H9 (cell line): ENCODE data around the gene TGDS. TPM values are rescaled to one million over a fixed set of nuclear protein-coding genes. Genes with fewer than 3 reads are reported as not detected.

Source experiments
- DNase-seq: peaks from one replicate; pipeline ENCODE4 v3.0.0-alpha.2; 2017
- H2AFZ ChIP-seq: one replicate; pipeline ENCODE4 v1.6.1; 2013; ENCODE audit warnings: mild to moderate bottlenecking, low read length, control low read depth, moderate library complexity
- H2AK5ac ChIP-seq: 2 replicates; pipeline ENCODE4 v1.6.1; 2013; ENCODE audit warnings: low read length, control low read depth, mixed read lengths; ENCODE audit not compliant: insufficient read length
- H2BK120ac ChIP-seq: one replicate; pipeline ENCODE4 v1.6.1; 2013; ENCODE audit warnings: low read depth, mild to moderate bottlenecking, low read length, control low read depth, inconsistent platforms; ENCODE audit not compliant: poor library complexity, severe bottlenecking
- H2BK12ac ChIP-seq: 2 replicates; pipeline ENCODE4 v1.6.1; 2013; ENCODE audit warnings: low read length, control low read depth, mixed read lengths, low read depth; ENCODE audit not compliant: insufficient read length
- H2BK15ac ChIP-seq: 2 replicates; pipeline ENCODE4 v1.6.1; 2013; ENCODE audit warnings: low read depth, low read length, control low read depth
- H2BK20ac ChIP-seq: one replicate; pipeline ENCODE4 v1.6.1; 2013; ENCODE audit warnings: low read depth, mild to moderate bottlenecking, low read length, control low read depth, inconsistent platforms; ENCODE audit not compliant: poor library complexity, severe bottlenecking
- H2BK5ac ChIP-seq: 2 replicates; pipeline ENCODE4 v1.6.1; 2013; ENCODE audit warnings: low read length, control low read depth, mixed read lengths; ENCODE audit not compliant: insufficient read length
- H3K14ac ChIP-seq: 2 replicates; pipeline ENCODE4 v1.6.1; 2013; ENCODE audit warnings: low read length, control low read depth; ENCODE audit not compliant: insufficient read depth
- H3K18ac ChIP-seq: 2 replicates; pipeline ENCODE4 v1.6.1; 2013; ENCODE audit warnings: low read depth, mild to moderate bottlenecking, mixed read lengths, low read length, control low read depth; ENCODE audit not compliant: insufficient read length
- H3K23ac ChIP-seq: 2 replicates; pipeline ENCODE4 v1.6.1; 2013; ENCODE audit warnings: low read length, control low read depth, mixed read lengths, low read depth; ENCODE audit not compliant: insufficient read length
- H3K23me2 ChIP-seq: 2 replicates; pipeline ENCODE4 v1.6.1; 2013; ENCODE audit warnings: low read depth, mild to moderate bottlenecking, mixed read lengths, low read length, control low read depth; ENCODE audit not compliant: insufficient read length, poor library complexity, severe bottlenecking
- H3K27ac ChIP-seq: 2 replicates; pipeline ENCODE4 v1.5.1; 2013; ENCODE audit warnings: low read length, control low read depth, mixed read lengths, low read depth; ENCODE audit not compliant: insufficient read length
- H3K27me3 ChIP-seq: 2 replicates; pipeline ENCODE4 v1.6.1; 2013; ENCODE audit warnings: low read length, control low read depth, inconsistent platforms; ENCODE audit not compliant: insufficient read depth
- H3K4ac ChIP-seq: 2 replicates; pipeline ENCODE4 v1.6.1; 2013; ENCODE audit warnings: low read depth, mild to moderate bottlenecking, control low read depth, inconsistent platforms, low read length, moderate library complexity
- H3K4me1 ChIP-seq: 2 replicates; pipeline ENCODE4 v1.6.1; 2013; ENCODE audit warnings: low read length, control low read depth, inconsistent platforms; ENCODE audit not compliant: insufficient read depth
- H3K4me2 ChIP-seq: 2 replicates; pipeline ENCODE4 v1.6.1; 2013; ENCODE audit warnings: low read length, control low read depth, mixed read lengths; ENCODE audit not compliant: insufficient read length, insufficient read depth
- H3K56ac ChIP-seq: 2 replicates; pipeline ENCODE4 v1.6.1; 2013; ENCODE audit warnings: low read depth, mild to moderate bottlenecking, mixed read lengths, low read length, control low read depth; ENCODE audit not compliant: insufficient read length
- H3K79me1 ChIP-seq: 2 replicates; pipeline ENCODE4 v1.6.1; 2013; ENCODE audit warnings: low read depth, mild to moderate bottlenecking, moderate library complexity, low read length, control low read depth, inconsistent platforms; ENCODE audit not compliant: insufficient read depth, poor library complexity, severe bottlenecking
- H3K79me2 ChIP-seq: 2 replicates; pipeline ENCODE4 v1.6.1; 2013; ENCODE audit warnings: low read length, control low read depth, inconsistent platforms; ENCODE audit not compliant: insufficient read depth
- H3K9ac ChIP-seq: 2 replicates; pipeline ENCODE4 v1.6.1; 2013; ENCODE audit warnings: low read length, control low read depth, mixed read lengths; ENCODE audit not compliant: insufficient read length; ENCODE audit errors: extremely low read depth
- H3K9me3 ChIP-seq: one replicate; pipeline ENCODE4 v1.6.1; 2013; ENCODE audit warnings: low read depth, low read length, inconsistent platforms; ENCODE audit not compliant: control insufficient read depth
- H3T11ph ChIP-seq: one replicate; pipeline ENCODE4 v1.6.1; 2013; ENCODE audit warnings: mild to moderate bottlenecking, low read length, control low read depth, inconsistent platforms
- H4K20me1 ChIP-seq: one replicate; pipeline ENCODE4 v1.6.1; 2013; ENCODE audit not compliant: control insufficient read depth, insufficient read length, insufficient read depth
- H4K5ac ChIP-seq: 2 replicates; pipeline ENCODE4 v1.6.1; 2013; ENCODE audit warnings: low read depth, mild to moderate bottlenecking, mixed read lengths, low read length, control low read depth; ENCODE audit not compliant: insufficient read length
- H4K8ac ChIP-seq: replicated peaks from 2 replicates; pipeline ENCODE4 v1.6.1; 2013; ENCODE audit warnings: low read length, control low read depth, mixed read lengths, low read depth; ENCODE audit not compliant: insufficient read length
- H4K91ac ChIP-seq: 2 replicates; pipeline ENCODE4 v1.6.1; 2013; ENCODE audit warnings: low read depth, mild to moderate bottlenecking, moderate library complexity, mixed read lengths, low read length, control low read depth; ENCODE audit not compliant: insufficient read length
- H3K27ac Mint-ChIP-seq, 3 experiments: 2 replicates in 2 of 3; 3 replicates in 1 of 3; pipeline ENCODE4 v1.8.0; 2020 to 2021; ENCODE audit warnings: mixed read lengths in 3 of 3, mild to moderate bottlenecking in 1 of 3, moderate library complexity in 1 of 3
- H3K27me3 Mint-ChIP-seq: 2 replicates; pipeline ENCODE4 v1.8.0; 2021; ENCODE audit warnings: low read depth, mild to moderate bottlenecking, moderate library complexity, mixed read lengths
- H3K36me3 Mint-ChIP-seq, 3 experiments: 2 replicates in 2 of 3; 3 replicates in 1 of 3; pipeline ENCODE4 v1.8.0; 2020 to 2021; ENCODE audit warnings: low read depth in 3 of 3, mixed read lengths in 3 of 3; ENCODE audit not compliant: insufficient read depth in 1 of 3
- H3K4me1 Mint-ChIP-seq, 2 experiments: 2 replicates each; pipeline ENCODE4 v1.8.0; 2020; ENCODE audit warnings: mixed read lengths in 2 of 2
- H3K4me3 Mint-ChIP-seq, 2 experiments: 2 replicates in 1 of 2; 3 replicates in 1 of 2; pipeline ENCODE4 v1.8.0; 2020 to 2021; ENCODE audit warnings: mild to moderate bottlenecking in 2 of 2, mixed read lengths in 2 of 2, moderate library complexity in 1 of 2
- H3K9me3 Mint-ChIP-seq, 2 experiments: 2 replicates in 1 of 2; 3 replicates in 1 of 2; pipeline ENCODE4 v1.8.0; 2020; ENCODE audit warnings: mild to moderate bottlenecking in 2 of 2, mixed read lengths in 2 of 2, moderate library complexity in 1 of 2
- whole genome bisulfite sequencing: extraction: QIAGEN DNeasy Blood & Tissue Kit; methylation state at CpG from one replicate; pipeline ENCODE4 v1.1.7; 2013; ENCODE audit warnings: missing lambda C conversion rate, low lambda C conversion rate, mixed read lengths; ENCODE audit not compliant: insufficient read length; ENCODE audit errors: extremely low coverage; 5-methylcytosine and 5-hydroxymethylcytosine counted together
- total RNA-seq: library from RNA; stranded (reverse); gene quantifications from 2 replicates; pipeline ENCODE4 v1.2.1, GENCODE V29; 2021
- TF ChIP-seq, protein P1 (sequence below): fragments of 200-600 bp; sonication (generic); conservative IDR thresholded peaks from 3 replicates; pipeline ENCODE4 v1.8.0; 2021; ENCODE audit warnings: antibody characterized with exemption, mild to moderate bottlenecking

TGDS gene
- total RNA-seq, 1 experiment from 2014 or later, result 13.9 TPM

DNA sequence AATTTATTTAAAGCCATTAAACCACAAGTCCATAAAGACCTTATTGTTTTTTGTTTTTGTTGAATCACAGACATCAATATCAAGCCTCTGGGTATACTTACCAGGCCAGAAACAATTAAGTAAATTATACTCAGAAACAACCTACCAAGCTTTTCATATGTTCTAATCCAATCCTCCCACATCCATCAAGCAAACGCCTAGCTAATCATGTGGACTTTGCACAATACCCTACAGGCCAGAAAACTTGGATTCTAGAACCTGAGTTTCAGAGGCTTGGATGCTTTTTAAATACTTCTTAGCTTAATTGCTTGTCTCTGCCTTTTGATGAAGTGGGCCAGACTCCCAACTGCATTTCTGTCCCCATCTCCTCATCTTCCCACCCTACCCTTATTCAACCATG lies 39.9 kb downstream of the TGDS start:
- Histone ChIP-seq H2AK5ac (no peak overlapping the region), H2BK15ac (no peak overlapping the region), H3K27ac (no peak overlapping the region), H3K9ac (no peak overlapping the region), H2BK120ac (no peak overlapping the region), H4K5ac (no peak overlapping the region), H3K18ac (no peak overlapping the region), H2BK20ac (no peak overlapping the region), H3K79me2 (no peaks in the 10 kb centered on the region), H3K23me2 (no peaks in the 10 kb centered on the region), H3K56ac (no peak overlapping the region), H3T11ph (no peak overlapping the region), H3K4me1 (no peaks in the 10 kb centered on the region), H3K27me3 (no peaks in the 10 kb centered on the region), H3K79me1 (no peaks in the 10 kb centered on the region), H3K4me2 (no peak overlapping the region), H2AFZ (no peak overlapping the region), H2BK12ac (no peak overlapping the region), H4K91ac (no peak overlapping the region), H3K14ac (no peak overlapping the region), H2BK5ac (no peak overlapping the region), H3K4ac (no peak overlapping the region), H3K23ac (no peak overlapping the region), H4K20me1 (no peaks in the 10 kb centered on the region), H3K9me3 (no peaks in the 10 kb centered on the region), H4K8ac (no peak overlapping the region)
- no peak for DNase-seq
- no peak overlapping the region for H3K27ac Mint-ChIP-seq
- no peaks in the 10 kb centered on the region for H3K9me3 Mint-ChIP-seq
- H3K27me3 Mint-ChIP-seq, result no peaks in the 10 kb centered on the region; the same call in none of the 2 replicates
- H3K4me1 Mint-ChIP-seq, result no peaks in the 10 kb centered on the region; a peak in 2 of 4 replicates
- TF ChIP-seq, protein P1, sequence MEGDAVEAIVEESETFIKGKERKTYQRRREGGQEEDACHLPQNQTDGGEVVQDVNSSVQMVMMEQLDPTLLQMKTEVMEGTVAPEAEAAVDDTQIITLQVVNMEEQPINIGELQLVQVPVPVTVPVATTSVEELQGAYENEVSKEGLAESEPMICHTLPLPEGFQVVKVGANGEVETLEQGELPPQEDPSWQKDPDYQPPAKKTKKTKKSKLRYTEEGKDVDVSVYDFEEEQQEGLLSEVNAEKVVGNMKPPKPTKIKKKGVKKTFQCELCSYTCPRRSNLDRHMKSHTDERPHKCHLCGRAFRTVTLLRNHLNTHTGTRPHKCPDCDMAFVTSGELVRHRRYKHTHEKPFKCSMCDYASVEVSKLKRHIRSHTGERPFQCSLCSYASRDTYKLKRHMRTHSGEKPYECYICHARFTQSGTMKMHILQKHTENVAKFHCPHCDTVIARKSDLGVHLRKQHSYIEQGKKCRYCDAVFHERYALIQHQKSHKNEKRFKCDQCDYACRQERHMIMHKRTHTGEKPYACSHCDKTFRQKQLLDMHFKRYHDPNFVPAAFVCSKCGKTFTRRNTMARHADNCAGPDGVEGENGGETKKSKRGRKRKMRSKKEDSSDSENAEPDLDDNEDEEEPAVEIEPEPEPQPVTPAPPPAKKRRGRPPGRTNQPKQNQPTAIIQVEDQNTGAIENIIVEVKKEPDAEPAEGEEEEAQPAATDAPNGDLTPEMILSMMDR, result no peak
- no peaks in the 10 kb centered on the region for H3K36me3 Mint-ChIP-seq
- H3K4me3 Mint-ChIP-seq, result no peak overlapping the region
- WGBS, result no CpG with 5 or more reads among the region's 1 CpG
